Measurements from ENCODE around the gene COTL1. TPM values are rescaled to one million over a fixed set of nuclear protein-coding genes. Genes with fewer than 3 reads are reported as not detected.
A peak's percentile ranks its signal among the peaks of the same experiment; 100 is the strongest.

The COTL1 gene
- total RNA-seq, 4 donors from 2014 or later = 19.1 to 66.9 (median 29.4) TPM

DNA sequence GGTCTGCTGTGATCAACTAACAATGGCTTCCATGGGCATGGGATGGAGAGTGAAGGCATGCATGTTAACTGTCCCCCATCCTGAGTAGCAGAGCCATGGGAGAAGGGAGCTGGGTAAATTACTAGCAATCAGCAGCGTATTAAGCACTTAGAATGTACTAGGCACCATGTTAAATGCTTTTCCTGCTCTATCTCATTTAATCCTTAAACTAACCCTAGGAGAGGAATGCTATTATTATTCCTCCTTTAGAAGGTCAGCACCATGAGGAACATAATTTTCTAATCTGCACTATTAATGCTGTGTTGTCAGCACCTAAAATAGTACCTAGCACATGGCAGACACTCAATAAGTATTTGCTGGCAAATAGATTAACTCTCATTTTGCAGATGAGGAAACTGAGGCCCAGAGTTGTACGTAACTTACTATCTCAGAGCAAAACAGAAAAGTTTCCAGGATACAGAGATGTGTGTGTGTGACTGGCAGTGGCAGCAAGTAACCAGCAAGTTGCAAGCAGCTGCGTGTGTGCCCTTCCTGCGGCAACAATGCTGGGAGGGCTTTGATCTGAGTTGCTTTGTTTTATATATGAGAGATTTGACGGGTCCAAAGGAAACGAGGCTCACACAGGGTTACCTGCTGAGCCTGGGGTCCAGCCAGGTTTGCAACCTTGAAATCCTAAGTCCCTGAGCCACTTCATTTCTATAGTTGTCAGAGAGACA lies 23.9 kb upstream of the COTL1 start:
- DNase-seq = no peak
- no peaks in the 10 kb centered on the region for H3K27me3 ChIP-seq
- no peak overlapping the region for H3K4me3 ChIP-seq
- H3K36me3 ChIP-seq = no peaks in the 10 kb centered on the region
- TF ChIP-seq, protein P1, sequence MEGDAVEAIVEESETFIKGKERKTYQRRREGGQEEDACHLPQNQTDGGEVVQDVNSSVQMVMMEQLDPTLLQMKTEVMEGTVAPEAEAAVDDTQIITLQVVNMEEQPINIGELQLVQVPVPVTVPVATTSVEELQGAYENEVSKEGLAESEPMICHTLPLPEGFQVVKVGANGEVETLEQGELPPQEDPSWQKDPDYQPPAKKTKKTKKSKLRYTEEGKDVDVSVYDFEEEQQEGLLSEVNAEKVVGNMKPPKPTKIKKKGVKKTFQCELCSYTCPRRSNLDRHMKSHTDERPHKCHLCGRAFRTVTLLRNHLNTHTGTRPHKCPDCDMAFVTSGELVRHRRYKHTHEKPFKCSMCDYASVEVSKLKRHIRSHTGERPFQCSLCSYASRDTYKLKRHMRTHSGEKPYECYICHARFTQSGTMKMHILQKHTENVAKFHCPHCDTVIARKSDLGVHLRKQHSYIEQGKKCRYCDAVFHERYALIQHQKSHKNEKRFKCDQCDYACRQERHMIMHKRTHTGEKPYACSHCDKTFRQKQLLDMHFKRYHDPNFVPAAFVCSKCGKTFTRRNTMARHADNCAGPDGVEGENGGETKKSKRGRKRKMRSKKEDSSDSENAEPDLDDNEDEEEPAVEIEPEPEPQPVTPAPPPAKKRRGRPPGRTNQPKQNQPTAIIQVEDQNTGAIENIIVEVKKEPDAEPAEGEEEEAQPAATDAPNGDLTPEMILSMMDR (IDR thresholded peaks at IDR 0.05) = no peak
- no peak for TF ChIP-seq POLR2A (IDR thresholded peaks at IDR 0.05)
- intact Hi-C loops (cut with DNase I; ENCODE audit: low total_unique reads) = no loop called here
- peaks cover 7 to 8% of the 10 kb centered on the region in 2 donors for H3K4me1 ChIP-seq
- no peaks in the 10 kb centered on the region for H3K9me3 ChIP-seq
- H3K27ac ChIP-seq = peak overlapping the region; percentile 65 to 74

DNA sequence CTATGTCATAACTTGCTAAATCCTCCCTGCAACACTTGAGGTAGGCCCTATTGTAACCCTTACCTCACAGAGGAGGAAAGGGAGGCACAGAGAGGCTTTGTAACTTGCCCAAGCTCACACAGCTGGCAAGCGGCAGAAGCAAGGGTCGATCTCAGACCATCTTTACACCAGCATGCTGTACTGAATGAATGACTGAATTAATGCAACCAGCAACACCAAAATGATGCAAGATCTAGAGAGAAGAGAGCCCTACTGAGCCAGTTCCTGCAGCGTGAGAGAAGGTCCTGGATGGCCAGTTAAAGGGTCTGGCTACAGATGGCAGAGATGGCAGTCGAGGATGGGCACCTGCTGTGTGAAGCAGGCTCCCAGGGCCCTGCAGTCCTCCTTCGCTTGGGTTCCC lies 22.3 kb upstream of the COTL1 start:
- no peak overlapping the region for H3K4me3 ChIP-seq
- no peak for DNase-seq
- no peak overlapping the region for H3K27ac ChIP-seq
- peaks cover 7 to 8% of the 10 kb centered on the region in 2 donors for H3K4me1 ChIP-seq
- H3K9me3 ChIP-seq = no peaks in the 10 kb centered on the region
- H3K36me3 ChIP-seq = no peaks in the 10 kb centered on the region
- TF ChIP-seq, protein P1 (IDR thresholded peaks at IDR 0.05) = no peak
- no peak for TF ChIP-seq POLR2A (IDR thresholded peaks at IDR 0.05)
- H3K27me3 ChIP-seq = no peaks in the 10 kb centered on the region
- intact Hi-C loops (cut with DNase I; ENCODE audit: low total_unique reads) = no loop called here

DNA sequence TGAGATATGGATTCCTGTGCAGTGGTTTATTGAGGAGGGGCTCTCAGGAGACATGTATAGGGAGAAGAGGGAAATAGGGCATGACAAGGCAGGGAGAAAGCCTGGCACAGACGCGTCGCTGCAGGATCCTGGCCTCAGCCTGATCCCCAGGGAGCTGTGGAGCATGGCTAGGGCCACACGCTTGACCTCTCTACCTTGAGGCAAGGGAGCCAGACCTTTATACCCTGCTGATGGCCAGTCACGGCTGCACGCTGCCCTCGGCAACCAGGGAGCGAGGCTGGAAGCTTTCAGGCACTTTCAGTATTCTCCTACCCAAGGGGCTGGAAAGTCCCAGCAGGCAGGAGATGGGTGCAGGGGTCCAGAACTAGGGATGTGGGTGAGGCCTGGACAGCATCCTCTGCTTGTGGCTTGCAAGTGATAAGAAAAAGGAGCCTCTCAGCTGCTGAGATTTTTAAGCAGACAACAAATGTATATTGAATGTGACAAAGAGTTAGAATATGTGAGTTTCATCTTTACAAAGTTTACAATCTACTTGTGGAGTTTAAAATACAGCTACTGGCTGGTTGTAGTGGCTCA lies 20.4 kb upstream of the COTL1 start:
- Histone ChIP-seq H3K27me3 (no peaks in the 10 kb centered on the region), H3K9me3 (no peaks in the 10 kb centered on the region), H3K4me3 (no peak overlapping the region), H3K4me1 (peaks cover 7 to 8% of the 10 kb centered on the region in 2 donors), H3K27ac (no peak overlapping the region), H3K36me3 (no peaks in the 10 kb centered on the region)
- DNase-seq = no peak
- intact Hi-C loops (cut with DNase I; ENCODE audit: low total_unique reads) = no loop called here
- no peak for TF ChIP-seq POLR2A (IDR thresholded peaks at IDR 0.05)
- TF ChIP-seq, protein P1 (IDR thresholded peaks at IDR 0.05) = no peak

DNA sequence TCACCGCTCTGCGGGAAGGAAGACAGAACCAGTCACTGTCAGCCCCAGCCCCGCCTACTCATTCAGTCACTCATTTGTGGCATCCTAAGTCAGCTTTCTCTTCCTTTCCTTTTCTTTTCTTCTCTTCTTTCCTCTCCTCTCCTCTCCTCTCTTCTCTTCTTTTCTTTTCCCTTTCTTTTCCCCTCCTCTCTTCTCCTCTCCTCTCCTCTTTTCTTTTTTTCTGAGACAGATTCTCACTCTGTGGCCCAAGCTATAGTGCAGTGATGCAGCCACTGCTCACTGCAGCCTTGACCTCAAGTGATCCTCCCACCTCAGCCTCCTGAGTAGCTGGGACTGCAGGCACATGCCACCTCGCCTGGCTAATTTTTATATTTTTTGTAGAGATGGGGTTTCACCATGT lies 19.8 kb upstream of the COTL1 start:
- TF ChIP-seq POLR2A (IDR thresholded peaks at IDR 0.05) = no peak
- TF ChIP-seq, protein P1 (IDR thresholded peaks at IDR 0.05) = no peak
- no peak overlapping the region for H3K4me3 ChIP-seq
- intact Hi-C loops (cut with DNase I; ENCODE audit: low total_unique reads) = no loop called here

DNA sequence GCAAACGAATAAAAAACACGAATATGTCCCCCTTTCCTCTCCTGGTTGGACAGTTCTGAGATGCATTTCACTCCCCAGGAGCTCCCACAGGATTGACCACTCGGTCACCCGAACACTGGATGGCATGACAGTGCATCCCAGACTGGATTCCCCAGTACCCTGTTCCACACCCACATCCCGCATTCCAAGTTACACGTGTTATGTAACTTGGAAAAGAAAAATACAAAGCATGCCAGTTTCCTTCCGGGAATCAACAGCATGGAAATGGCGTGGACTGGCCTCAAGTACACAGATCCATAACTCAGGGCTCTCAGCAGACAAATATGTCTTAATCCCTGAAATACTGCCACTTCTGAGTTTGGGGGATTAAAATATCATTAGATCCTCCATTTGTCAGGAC lies 17.8 kb upstream of the COTL1 start:
- intact Hi-C loops (cut with DNase I; ENCODE audit: low total_unique reads) = no loop called here
- TF ChIP-seq, protein P1 (IDR thresholded peaks at IDR 0.05) = no peak
- TF ChIP-seq POLR2A (IDR thresholded peaks at IDR 0.05) = no peak
- H3K27me3 ChIP-seq = no peaks in the 10 kb centered on the region
- H3K9me3 ChIP-seq = no peaks in the 10 kb centered on the region
- H3K27ac ChIP-seq = no peak overlapping the region
- no peaks in the 10 kb centered on the region for H3K4me1 ChIP-seq
- DNase-seq = no peak
- no peaks in the 10 kb centered on the region for H3K36me3 ChIP-seq
- H3K4me3 ChIP-seq = no peak overlapping the region

More for the DNA sequence above, 19.8 kb upstream of the COTL1 start:
- DNase-seq = no peak
- H3K36me3 ChIP-seq = no peaks in the 10 kb centered on the region
- H3K9me3 ChIP-seq = no peaks in the 10 kb centered on the region
- H3K27me3 ChIP-seq = no peaks in the 10 kb centered on the region
- peaks cover 3 to 5% of the 10 kb centered on the region in 2 donors for H3K4me1 ChIP-seq
- no peak overlapping the region for H3K27ac ChIP-seq
